ENCODE measurements around the gene ZNF132.
A peak's percentile ranks its signal among the peaks of the same experiment; 100 is the strongest.

Gene ZNF132

DNA sequence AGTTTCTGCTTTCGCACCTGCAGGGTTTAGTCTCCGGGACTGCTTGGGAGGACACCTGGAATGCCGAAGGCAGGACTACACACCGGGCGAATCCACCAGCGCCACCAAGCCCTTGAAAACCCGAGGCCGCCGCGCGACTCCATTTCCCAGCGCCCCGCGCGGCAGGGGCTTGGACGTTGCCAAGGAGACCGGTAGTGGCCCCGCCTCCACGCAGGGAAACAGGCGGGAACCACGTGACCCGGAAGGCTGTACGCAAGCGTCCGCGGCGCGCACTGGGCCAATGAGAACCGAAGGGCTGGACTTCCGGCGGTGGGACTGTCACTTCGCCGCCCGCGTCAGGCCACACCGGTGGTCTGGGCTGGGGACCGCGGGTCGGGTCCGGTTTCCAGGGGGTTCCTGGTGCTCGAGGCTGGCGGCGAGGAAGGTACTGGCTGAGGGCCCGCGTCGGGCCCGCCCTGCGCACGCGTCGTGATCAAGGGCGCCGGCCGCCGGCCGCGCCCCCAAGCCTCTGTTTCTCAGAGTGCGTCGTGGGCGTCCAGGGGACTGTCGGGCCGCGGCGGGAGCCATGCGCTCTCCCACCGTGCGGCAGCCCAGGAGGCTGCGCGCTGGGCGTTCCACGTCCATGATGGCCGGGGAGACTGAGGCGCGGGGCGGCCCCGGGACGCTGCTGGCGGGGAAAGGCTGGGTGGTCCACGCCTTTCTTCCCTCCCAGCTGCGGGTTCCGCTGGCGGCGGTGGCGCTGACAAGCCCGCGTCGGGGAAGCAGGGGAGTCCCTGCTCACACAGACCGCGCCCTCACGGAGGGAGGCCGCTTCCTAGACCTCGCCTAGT is 27.0 kb upstream of the ZNF132 start, which contains the start of gene ZNF324:
TSS of gene ZNF324 (plus strand) at position 321 of the 830 bp plus-strand sequence. CDS start 2,106 bp downstream, outside the sequence.
- peak within 1 kb of the TSS; percentile 78 to 90 for H3K4me3 ChIP-seq (replicated peaks in 1 of 2; ENCODE audit: low read depth in 2 of 2, low read length in 2 of 2)
- TF ChIP-seq, protein P1, sequence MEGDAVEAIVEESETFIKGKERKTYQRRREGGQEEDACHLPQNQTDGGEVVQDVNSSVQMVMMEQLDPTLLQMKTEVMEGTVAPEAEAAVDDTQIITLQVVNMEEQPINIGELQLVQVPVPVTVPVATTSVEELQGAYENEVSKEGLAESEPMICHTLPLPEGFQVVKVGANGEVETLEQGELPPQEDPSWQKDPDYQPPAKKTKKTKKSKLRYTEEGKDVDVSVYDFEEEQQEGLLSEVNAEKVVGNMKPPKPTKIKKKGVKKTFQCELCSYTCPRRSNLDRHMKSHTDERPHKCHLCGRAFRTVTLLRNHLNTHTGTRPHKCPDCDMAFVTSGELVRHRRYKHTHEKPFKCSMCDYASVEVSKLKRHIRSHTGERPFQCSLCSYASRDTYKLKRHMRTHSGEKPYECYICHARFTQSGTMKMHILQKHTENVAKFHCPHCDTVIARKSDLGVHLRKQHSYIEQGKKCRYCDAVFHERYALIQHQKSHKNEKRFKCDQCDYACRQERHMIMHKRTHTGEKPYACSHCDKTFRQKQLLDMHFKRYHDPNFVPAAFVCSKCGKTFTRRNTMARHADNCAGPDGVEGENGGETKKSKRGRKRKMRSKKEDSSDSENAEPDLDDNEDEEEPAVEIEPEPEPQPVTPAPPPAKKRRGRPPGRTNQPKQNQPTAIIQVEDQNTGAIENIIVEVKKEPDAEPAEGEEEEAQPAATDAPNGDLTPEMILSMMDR (IDR thresholded peaks at IDR 0.05; ENCODE audit: low read depth, low read length) = no peak
- DNase-seq (ENCODE audit: low read depth in 2 of 2) = peak; percentile 96

DNA sequence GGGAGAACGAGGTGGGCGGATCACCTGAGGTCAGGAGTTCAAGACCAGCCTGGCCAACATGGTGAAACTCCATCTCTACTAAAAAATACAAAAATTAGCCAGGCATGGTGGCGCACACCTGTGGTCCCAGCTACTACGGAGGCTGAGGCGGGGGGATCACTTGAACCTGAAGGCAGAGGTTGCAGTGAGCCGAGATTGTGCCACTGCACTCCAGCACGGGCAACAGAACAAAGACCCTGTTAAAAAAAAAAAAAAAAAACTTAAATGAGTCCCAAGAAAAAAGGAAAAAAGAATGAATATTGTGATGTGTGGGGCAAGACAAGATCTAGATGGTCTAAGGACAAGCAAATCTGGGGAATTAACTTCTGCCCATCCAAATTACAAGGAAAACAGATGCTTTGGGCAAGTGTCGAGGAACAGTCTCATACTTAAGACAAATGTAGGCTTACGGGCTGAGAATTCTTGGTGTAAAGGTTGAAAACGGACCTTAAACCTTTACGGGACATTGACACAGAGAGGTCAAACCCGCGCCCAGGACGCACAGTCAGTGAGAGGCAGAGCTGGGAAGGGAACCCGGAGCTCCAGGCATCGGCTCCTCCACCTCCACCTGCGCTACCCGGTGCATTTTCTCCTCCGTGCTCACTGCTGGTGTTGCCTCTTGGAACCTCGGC is 26.3 kb upstream of the ZNF132 start:
- TF ChIP-seq, protein P1 (IDR thresholded peaks at IDR 0.05; ENCODE audit: low read depth, low read length) = no peak

DNA sequence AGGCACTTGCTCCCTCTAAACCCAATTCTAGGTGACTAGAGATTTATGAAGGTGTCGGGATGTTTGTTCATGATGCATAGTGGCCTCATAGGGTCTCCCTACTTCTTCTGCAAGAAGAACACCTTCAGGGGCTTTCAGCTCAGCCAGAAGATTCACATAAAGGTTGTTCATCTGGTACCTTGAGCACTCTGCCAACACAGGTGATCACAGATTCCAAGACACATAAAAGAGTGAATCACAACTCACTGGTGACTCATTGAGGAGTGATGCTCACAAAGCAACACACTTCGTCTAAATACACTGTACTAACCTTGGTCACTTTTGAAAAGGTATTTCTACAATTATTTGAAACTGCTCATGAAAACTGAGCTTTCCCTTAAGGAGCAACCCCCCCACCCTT is 20.1 kb upstream of the ZNF132 start:
- no peak overlapping the region for H3K4me3 ChIP-seq (replicated peaks in 1 of 2; ENCODE audit: low read depth in 2 of 2, low read length in 2 of 2)
- DNase-seq (ENCODE audit: low read depth in 2 of 2) = no peak
- TF ChIP-seq, protein P1 (IDR thresholded peaks at IDR 0.05; ENCODE audit: low read depth, low read length) = no peak

More for the DNA sequence above, 26.3 kb upstream of the ZNF132 start:
- no peak for DNase-seq (ENCODE audit: low read depth in 2 of 2)
- peak overlapping the region; percentile 78 to 90 for H3K4me3 ChIP-seq (replicated peaks in 1 of 2; ENCODE audit: low read depth in 2 of 2, low read length in 2 of 2)

DNA sequence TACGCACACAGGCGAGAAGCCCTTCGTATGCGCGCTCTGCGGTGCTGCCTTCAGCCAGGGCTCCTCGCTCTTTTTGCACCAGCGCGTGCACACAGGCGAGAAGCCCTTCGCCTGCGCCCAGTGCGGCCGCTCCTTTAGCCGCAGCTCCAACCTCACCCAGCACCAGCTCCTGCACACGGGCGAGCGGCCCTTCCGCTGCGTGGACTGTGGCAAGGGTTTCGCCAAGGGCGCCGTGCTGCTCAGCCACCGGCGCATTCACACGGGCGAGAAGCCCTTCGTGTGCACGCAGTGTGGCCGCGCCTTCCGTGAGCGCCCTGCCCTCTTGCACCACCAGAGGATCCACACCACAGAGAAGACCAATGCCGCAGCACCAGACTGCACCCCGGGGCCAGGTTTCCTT is 16.2 kb upstream of the ZNF132 start:
- no peak for DNase-seq (ENCODE audit: low read depth in 2 of 2)
- no peak overlapping the region for H3K4me3 ChIP-seq (replicated peaks in 1 of 2; ENCODE audit: low read depth in 2 of 2, low read length in 2 of 2)
- TF ChIP-seq, protein P1 (IDR thresholded peaks at IDR 0.05; ENCODE audit: low read depth, low read length) = no peak

DNA sequence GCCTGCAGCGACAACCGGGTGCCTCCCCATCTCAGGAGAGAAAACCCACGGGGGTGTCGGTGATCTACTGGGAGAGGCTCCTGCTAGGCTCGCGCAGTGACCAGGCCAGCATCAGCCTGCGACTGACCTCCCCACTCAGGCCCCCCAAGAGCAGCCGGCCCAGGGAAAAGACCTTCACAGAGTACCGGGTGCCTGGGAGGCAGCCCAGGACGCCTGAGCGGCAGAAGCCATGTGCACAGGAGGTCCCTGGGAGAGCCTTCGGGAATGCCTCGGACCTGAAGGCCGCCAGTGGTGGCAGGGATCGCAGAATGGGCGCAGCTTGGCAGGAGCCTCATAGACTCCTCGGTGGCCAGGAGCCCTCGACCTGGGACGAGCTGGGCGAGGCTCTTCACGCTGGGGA is 15.4 kb upstream of the ZNF132 start:
- TF ChIP-seq, protein P1 (IDR thresholded peaks at IDR 0.05; ENCODE audit: low read depth, low read length) = no peak
- no peak for DNase-seq (ENCODE audit: low read depth in 2 of 2)
- no peak overlapping the region for H3K4me3 ChIP-seq (replicated peaks in 1 of 2; ENCODE audit: low read depth in 2 of 2, low read length in 2 of 2)

DNA sequence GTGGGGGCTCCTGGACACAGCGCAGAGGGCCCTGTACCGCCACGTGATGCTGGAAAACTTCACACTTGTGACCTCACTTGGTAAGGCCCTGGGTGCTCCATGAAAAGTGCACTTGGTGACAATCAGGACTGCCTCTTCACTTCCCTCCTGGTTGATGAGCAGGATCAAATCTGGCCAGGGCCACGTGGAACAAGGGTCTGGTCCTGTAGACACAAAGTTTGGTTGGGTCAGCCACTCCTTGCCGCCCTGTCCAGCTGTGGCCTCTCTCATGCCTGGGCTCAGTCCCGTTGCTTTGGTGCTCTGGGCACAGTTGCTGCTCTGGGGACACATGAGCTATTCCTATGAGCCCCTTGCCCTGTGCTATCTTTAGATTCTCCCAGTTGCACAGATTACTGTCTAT is 13.8 kb upstream of the ZNF132 start:
- TF ChIP-seq, protein P1 (IDR thresholded peaks at IDR 0.05; ENCODE audit: low read depth, low read length) = no peak
- DNase-seq (ENCODE audit: low read depth in 2 of 2) = no peak
- H3K4me3 ChIP-seq (replicated peaks in 1 of 2; ENCODE audit: low read depth in 2 of 2, low read length in 2 of 2) = no peak overlapping the region

Data from cardiac fibroblast (primary cell).